MM.1S (cell line): ENCODE data around the gene PFAS.

ENCODE experiments used
- DNase-seq: peaks from one replicate; pipeline ENCODE4 v3.0.0-alpha.2; 2015
- H2AFZ ChIP-seq: fragments of 300-600 bp; sonication (generic); 2 replicates; pipeline ENCODE4 v1.6.0; 2016; ENCODE audit warnings: antibody characterized with exemption, low read length
- H3F3A ChIP-seq: fragments of 300-600 bp; sonication (generic); 2 replicates; pipeline ENCODE4 v1.6.1; 2016; ENCODE audit warnings: mild to moderate bottlenecking, antibody characterized with exemption, low read length, moderate library complexity, mixed read lengths; ENCODE audit not compliant: insufficient read depth
- H3K27ac ChIP-seq: fragments of 300-600 bp; sonication (generic); 2 replicates; pipeline ENCODE4 v1.5.1; 2016; ENCODE audit warnings: mild to moderate bottlenecking, low read length
- H3K27me3 ChIP-seq: fragments of 300-600 bp; sonication (generic); replicated peaks from 2 replicates; pipeline ENCODE4 v1.6.0; 2016; ENCODE audit warnings: low read length; ENCODE audit not compliant: insufficient read depth
- H3K36me3 ChIP-seq: fragments of 300-600 bp; sonication (generic); replicated peaks from 2 replicates; pipeline ENCODE4 v1.6.1; 2016; ENCODE audit warnings: mild to moderate bottlenecking, low read length, mixed read lengths; ENCODE audit not compliant: insufficient read depth
- H3K4me1 ChIP-seq: fragments of 300-600 bp; sonication (generic); 2 replicates; pipeline ENCODE4 v1.6.1; 2016; ENCODE audit warnings: low read length, mixed read lengths
- H3K4me2 ChIP-seq: fragments of 300-600 bp; sonication (generic); 2 replicates; pipeline ENCODE4 v1.6.0; 2016; ENCODE audit warnings: low read depth, low read length
- H3K4me3 ChIP-seq: fragments of 300-600 bp; sonication (generic); 2 replicates; pipeline ENCODE4 v1.5.1; 2016; ENCODE audit warnings: low read length, mixed read lengths
- H3K79me2 ChIP-seq: fragments of 300-600 bp; sonication (generic); 2 replicates; pipeline ENCODE4 v1.6.1; 2016; ENCODE audit warnings: mixed run types, low read length, mixed read lengths
- H3K9ac ChIP-seq: fragments of 300-600 bp; sonication (generic); 2 replicates; pipeline ENCODE4 v1.6.1; 2016; ENCODE audit warnings: low read length, mixed read lengths
- H3K9me2 ChIP-seq: fragments of 300-600 bp; sonication (generic); replicated peaks from 2 replicates; pipeline ENCODE4 v1.6.1; 2016; ENCODE audit warnings: mild to moderate bottlenecking, low read length, mixed read lengths; ENCODE audit not compliant: insufficient read depth
- H3K9me3 ChIP-seq: fragments of 300-600 bp; sonication (generic); replicated peaks from 2 replicates; pipeline ENCODE4 v1.6.1; 2016; ENCODE audit warnings: mild to moderate bottlenecking, low read length, mixed read lengths; ENCODE audit not compliant: insufficient read depth
- H4K20me1 ChIP-seq: fragments of 300-600 bp; sonication (generic); 2 replicates; pipeline ENCODE4 v1.6.1; 2016; ENCODE audit warnings: mild to moderate bottlenecking, low read length, moderate library complexity, mixed read lengths; ENCODE audit not compliant: insufficient read depth
- EZH2 ChIP-seq: fragments of 300-600 bp; sonication (generic); optimal IDR thresholded peaks from 2 replicates; pipeline ENCODE3; 2017; ENCODE audit warnings: low read depth, mild to moderate bottlenecking, antibody characterized with exemption, low read length, mixed read lengths
- EZH2phosphoT487 ChIP-seq: fragments of 300-600 bp; sonication (generic); IDR thresholded peaks from 2 replicates; pipeline ENCODE4 v1.6.1; 2018; ENCODE audit warnings: antibody characterized with exemption, low read length
- TF ChIP-seq, protein P1 (sequence below): fragments of 300-600 bp; sonication (generic); IDR thresholded peaks from 2 replicates; pipeline ENCODE4 v1.5.1; 2016; ENCODE audit warnings: antibody characterized with exemption, low read length, mixed read lengths

PFAS gene

DNA sequence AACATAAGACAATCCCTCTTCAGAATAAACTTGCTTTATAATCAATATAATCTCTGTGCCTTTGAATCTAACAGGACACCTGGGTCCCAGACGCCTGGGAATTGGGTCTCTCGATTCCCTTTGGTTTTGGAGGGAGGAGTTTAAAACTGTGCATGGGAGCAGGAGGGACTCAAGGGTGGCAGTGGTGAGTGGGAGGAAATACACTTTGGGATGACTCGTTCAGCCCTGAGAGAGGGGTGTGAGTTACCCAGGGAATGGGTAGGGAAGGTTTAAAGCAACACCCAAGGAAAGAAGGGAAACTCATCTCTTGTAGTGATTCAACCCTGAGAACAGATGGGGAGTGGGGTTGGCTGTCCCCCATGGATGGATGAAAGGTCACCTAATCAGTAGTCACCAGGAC is 41.0 kb downstream of the PFAS start:
- Histone ChIP-seq H2AFZ (no peak overlapping the region), H3F3A (no peaks in the 10 kb centered on the region), H3K36me3 (no peaks in the 10 kb centered on the region), H3K27me3 (no peaks in the 10 kb centered on the region), H3K4me1 (peaks cover 3% of the 10 kb centered on the region; the same call in 1 of the 2 replicates), H4K20me1 (no peaks in the 10 kb centered on the region), H3K9me3 (no peaks in the 10 kb centered on the region), H3K9me2 (no peaks in the 10 kb centered on the region), H3K4me3 (no peak overlapping the region), H3K79me2 (peaks cover 8% of the 10 kb centered on the region), H3K27ac (no peak overlapping the region), H3K4me2 (peak overlapping the region; percentile 93; the same call in 1 of the 2 replicates), H3K9ac (no peak overlapping the region)
- TF ChIP-seq, protein P1, sequence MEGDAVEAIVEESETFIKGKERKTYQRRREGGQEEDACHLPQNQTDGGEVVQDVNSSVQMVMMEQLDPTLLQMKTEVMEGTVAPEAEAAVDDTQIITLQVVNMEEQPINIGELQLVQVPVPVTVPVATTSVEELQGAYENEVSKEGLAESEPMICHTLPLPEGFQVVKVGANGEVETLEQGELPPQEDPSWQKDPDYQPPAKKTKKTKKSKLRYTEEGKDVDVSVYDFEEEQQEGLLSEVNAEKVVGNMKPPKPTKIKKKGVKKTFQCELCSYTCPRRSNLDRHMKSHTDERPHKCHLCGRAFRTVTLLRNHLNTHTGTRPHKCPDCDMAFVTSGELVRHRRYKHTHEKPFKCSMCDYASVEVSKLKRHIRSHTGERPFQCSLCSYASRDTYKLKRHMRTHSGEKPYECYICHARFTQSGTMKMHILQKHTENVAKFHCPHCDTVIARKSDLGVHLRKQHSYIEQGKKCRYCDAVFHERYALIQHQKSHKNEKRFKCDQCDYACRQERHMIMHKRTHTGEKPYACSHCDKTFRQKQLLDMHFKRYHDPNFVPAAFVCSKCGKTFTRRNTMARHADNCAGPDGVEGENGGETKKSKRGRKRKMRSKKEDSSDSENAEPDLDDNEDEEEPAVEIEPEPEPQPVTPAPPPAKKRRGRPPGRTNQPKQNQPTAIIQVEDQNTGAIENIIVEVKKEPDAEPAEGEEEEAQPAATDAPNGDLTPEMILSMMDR: no peak
- no peak for TF ChIP-seq EZH2phosphoT487
- no peak for TF ChIP-seq EZH2
- no peak for DNase-seq

DNA sequence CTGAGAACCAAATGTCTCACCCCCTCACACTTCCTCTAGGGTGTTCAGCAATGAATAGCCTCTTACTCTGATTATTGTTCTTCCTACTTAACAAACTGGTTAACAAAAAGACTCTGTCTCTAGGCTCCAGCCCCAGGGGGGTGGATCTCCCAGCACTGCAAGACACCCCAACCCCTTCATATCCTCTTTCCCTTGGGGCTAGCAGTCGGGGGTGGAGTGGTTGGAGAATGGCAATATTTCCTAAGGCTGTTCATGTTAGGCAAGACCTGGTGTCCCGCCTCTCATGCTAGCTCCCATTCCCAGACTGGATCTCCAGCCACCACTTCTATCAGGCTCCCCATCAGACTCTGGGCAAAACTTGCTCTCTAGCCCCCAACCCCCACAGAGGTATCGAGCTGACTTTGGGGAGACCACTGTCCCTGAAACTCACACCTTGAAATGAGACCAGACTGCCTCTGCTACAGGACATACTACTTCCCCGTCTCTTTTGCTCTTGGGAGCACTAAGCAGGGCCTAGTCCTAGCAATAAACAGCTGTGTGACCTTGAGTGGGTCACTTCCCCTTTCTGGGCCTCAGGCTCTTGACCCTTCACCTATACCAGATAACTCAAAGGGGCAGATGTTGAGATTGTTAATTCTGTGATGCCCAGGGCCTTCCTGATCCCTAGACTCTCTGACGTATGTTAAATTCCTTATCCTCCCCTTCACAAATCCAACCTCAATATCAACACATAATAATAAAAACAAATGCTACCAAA is 43.7 kb downstream of the PFAS start:
- H2AFZ ChIP-seq: no peak overlapping the region
- H3K4me3 ChIP-seq: no peak overlapping the region
- H3K27ac ChIP-seq: no peak overlapping the region
- H3K4me2 ChIP-seq: no peak overlapping the region
- no peaks in the 10 kb centered on the region for H3K9me2 ChIP-seq
- 0 out of 2 replicates have a peak, but pooled peaks cover 6% of the 10 kb centered on the region for H3F3A ChIP-seq
- H3K9ac ChIP-seq: no peak overlapping the region
- H3K27me3 ChIP-seq: no peaks in the 10 kb centered on the region
- H4K20me1 ChIP-seq: no peaks in the 10 kb centered on the region
- no peaks in the 10 kb centered on the region for H3K9me3 ChIP-seq
- H3K4me1 ChIP-seq: peaks cover 3% of the 10 kb centered on the region; the same call in 1 of the 2 replicates
- H3K36me3 ChIP-seq: no peaks in the 10 kb centered on the region
- peaks cover 8% of the 10 kb centered on the region for H3K79me2 ChIP-seq
- DNase-seq: no peak
- no peak for TF ChIP-seq EZH2
- TF ChIP-seq, protein P1: no peak
- no peak for TF ChIP-seq EZH2phosphoT487

DNA sequence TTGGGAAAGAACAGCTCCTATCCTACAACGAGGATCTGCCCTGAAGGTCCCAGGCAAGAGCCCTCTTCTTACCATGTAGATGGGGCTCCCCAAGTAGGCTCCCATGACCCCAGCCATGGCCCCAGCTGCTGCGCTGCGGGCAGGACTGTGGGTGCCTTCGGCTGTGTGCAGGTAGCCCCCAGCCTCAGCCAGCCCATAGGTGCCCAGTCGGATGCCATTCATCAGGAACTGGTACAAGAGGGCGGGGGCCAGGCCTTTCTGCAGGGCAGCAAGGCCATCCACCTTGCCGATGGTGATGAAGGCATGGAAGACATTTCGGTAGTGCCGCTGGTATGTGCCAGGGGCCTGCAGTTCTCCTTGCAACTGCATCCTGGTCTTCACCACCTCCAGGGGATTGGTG is 45.3 kb downstream of the PFAS start:
- H3K27me3 ChIP-seq: no peaks in the 10 kb centered on the region
- no peaks in the 10 kb centered on the region for H4K20me1 ChIP-seq
- no peaks in the 10 kb centered on the region for H3K9me3 ChIP-seq
- peaks cover 3% of the 10 kb centered on the region; the same call in 1 of the 2 replicates for H3K4me1 ChIP-seq
- H3F3A ChIP-seq: 0 out of 2 replicates have a peak, but pooled peaks cover 6% of the 10 kb centered on the region
- H3K27ac ChIP-seq: no peak overlapping the region
- peak overlapping the region; percentile 88; the same call in 1 of the 2 replicates for H2AFZ ChIP-seq
- H3K4me2 ChIP-seq: no peak overlapping the region
- no peak overlapping the region for H3K4me3 ChIP-seq
- no peaks in the 10 kb centered on the region for H3K36me3 ChIP-seq
- no peak for DNase-seq
- H3K9ac ChIP-seq: no peak overlapping the region
- H3K9me2 ChIP-seq: no peaks in the 10 kb centered on the region
- TF ChIP-seq EZH2: no peak
- TF ChIP-seq EZH2phosphoT487: no peak
- TF ChIP-seq, protein P1: no peak
- H3K79me2 ChIP-seq: peaks cover 5% of the 10 kb centered on the region
